22Rv1 (cell line): ENCODE results near the gene SELENOK.

Experiments
- H3K27ac ChIP-seq: fragments of 450-650 bp; 2 replicates; pipeline ENCODE4 v1.5.1; 2017
- CTCF ChIP-seq: fragments of 450-650 bp; IDR thresholded peaks from 2 replicates; pipeline ENCODE4 v1.5.1; 2017; ENCODE audit warnings: mild to moderate bottlenecking
- ZFX ChIP-seq: fragments of 450-650 bp; IDR thresholded peaks from 2 replicates; pipeline ENCODE4 v1.6.1; 2017; ENCODE audit warnings: antibody characterized with exemption, borderline replicate concordance

The SELENOK gene

GRCh38 chr3:53891497-53892285, at the start of gene SELENOK:
Gene SELENOK, minus strand, starts transcription at chr3:53891859.
- peak within 1 kb of the TSS; percentile 82 for H3K27ac ChIP-seq
- TF ChIP-seq CTCF, result no peak
- TF ChIP-seq ZFX, result no peak

GRCh38 chr3:53941184-53941583, 49.5 kb upstream of the SELENOK start:
- no peak overlapping the region for H3K27ac ChIP-seq
- TF ChIP-seq ZFX (no peak), CTCF (no peak)

GRCh38 chr3:53940623-53941022, 49.0 kb upstream of the SELENOK start:
- H3K27ac ChIP-seq, result no peak overlapping the region
- no peak for TF ChIP-seq CTCF
- no peak for TF ChIP-seq ZFX

GRCh38 chr3:53939813-53940212, 48.2 kb upstream of the SELENOK start:
- no peak for TF ChIP-seq ZFX
- peak; percentile 15; the same call in 1 of the 2 replicates for TF ChIP-seq CTCF
- no peak overlapping the region for H3K27ac ChIP-seq

GRCh38 chr3:53939086-53939582, 47.5 kb upstream of the SELENOK start:
- TF ChIP-seq CTCF (no peak), ZFX (no peak)
- no peak overlapping the region for H3K27ac ChIP-seq

GRCh38 chr3:53938645-53939044, 47.0 kb upstream of the SELENOK start:
- TF ChIP-seq CTCF, result peak; percentile 82
- no peak for TF ChIP-seq ZFX
- no peak overlapping the region for H3K27ac ChIP-seq

- TF ChIP-seq ZFX (no peak), CTCF (no peak)
- H3K27ac ChIP-seq, result no peak overlapping the region
Observed at GRCh38 chr3:53936347-53936746, 44.7 kb upstream of the SELENOK start.
